Omental fat pad (tissue), 4 donors: ENCODE measurements around the gene MIA. TPM values are rescaled to one million over a fixed set of nuclear protein-coding genes. Genes with fewer than 3 reads are reported as not detected.

Experiments used
- ATAC-seq: fragments of 150-250 bp; one replicate; pipeline ENCODE4 v1.9.1; 2016; ENCODE audit warnings: mild to moderate bottlenecking, moderate library complexity; ENCODE audit not compliant: low FRiP score
- DNase-seq: peaks from one replicate; pipeline ENCODE4 v3.0.0-alpha.2; 2019; ENCODE audit warnings: low spot score
- total RNA-seq, 4 donors: library from RNA; depleted of rRNA; stranded (reverse); fragments of >200 nt; gene quantifications; one replicate each; pipeline ENCODE4 v1.1.0, GENCODE V29; 2016
- TF ChIP-seq, protein P1 (sequence below), 3 donors: fragments of 450-650 bp; IDR thresholded peaks; one replicate each; pipeline ENCODE4 v1.5.1; 2016 to 2017; ENCODE audit warnings: antibody characterized with exemption in 3 of 3, mild to moderate bottlenecking in 3 of 3, moderate library complexity in 2 of 3

Gene MIA
- total RNA-seq, 4 donors from 2014 or later = not detected

DNA sequence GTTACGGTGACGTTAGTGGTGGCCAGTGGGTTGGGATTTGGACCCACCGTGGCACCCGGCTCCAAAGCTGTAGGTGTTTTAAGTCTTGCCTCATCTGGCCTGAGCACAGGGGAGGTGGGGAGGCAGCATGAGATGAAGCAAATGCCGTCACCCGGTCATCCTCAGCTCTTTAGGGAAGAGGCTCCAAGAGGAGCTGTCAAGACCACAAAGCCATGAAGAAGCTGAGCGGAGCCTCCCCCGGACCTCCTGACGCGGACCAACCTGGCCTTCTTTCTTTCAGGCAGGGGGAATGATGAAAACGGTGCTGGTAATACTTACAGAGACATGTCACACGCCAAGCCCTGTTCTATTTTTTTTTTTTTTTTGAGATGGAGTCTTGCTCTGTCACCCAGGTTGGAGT lies 32.4 kb upstream of the MIA start:
- ATAC-seq (no peak), DNase-seq (no peak)
- TF ChIP-seq, protein P1, sequence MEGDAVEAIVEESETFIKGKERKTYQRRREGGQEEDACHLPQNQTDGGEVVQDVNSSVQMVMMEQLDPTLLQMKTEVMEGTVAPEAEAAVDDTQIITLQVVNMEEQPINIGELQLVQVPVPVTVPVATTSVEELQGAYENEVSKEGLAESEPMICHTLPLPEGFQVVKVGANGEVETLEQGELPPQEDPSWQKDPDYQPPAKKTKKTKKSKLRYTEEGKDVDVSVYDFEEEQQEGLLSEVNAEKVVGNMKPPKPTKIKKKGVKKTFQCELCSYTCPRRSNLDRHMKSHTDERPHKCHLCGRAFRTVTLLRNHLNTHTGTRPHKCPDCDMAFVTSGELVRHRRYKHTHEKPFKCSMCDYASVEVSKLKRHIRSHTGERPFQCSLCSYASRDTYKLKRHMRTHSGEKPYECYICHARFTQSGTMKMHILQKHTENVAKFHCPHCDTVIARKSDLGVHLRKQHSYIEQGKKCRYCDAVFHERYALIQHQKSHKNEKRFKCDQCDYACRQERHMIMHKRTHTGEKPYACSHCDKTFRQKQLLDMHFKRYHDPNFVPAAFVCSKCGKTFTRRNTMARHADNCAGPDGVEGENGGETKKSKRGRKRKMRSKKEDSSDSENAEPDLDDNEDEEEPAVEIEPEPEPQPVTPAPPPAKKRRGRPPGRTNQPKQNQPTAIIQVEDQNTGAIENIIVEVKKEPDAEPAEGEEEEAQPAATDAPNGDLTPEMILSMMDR (IDR thresholded peaks at IDR 0.05) = no peak

DNA sequence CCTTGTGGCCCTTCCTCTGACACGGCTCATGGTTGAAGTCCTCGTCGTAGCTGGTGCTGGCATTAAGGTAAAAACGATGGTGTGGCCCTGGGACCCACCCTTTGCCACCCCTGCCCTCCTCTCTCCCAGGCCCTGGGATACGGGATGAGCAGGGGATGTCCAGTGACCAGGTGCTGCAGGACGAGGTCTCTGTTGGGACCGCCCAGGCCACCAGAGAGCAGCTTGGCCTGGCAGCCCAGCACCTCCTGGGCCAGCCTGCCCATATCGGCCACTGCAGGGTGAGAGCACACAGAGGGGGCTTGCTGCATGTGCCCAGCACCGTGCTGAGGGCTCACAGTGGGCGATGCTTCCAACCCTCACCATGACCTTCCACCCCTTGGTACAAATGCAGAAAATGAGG lies 31.4 kb upstream of the MIA start:
- DNase-seq (no peak), ATAC-seq (no peak)
- TF ChIP-seq, protein P1 (IDR thresholded peaks at IDR 0.05) = no peak

DNA sequence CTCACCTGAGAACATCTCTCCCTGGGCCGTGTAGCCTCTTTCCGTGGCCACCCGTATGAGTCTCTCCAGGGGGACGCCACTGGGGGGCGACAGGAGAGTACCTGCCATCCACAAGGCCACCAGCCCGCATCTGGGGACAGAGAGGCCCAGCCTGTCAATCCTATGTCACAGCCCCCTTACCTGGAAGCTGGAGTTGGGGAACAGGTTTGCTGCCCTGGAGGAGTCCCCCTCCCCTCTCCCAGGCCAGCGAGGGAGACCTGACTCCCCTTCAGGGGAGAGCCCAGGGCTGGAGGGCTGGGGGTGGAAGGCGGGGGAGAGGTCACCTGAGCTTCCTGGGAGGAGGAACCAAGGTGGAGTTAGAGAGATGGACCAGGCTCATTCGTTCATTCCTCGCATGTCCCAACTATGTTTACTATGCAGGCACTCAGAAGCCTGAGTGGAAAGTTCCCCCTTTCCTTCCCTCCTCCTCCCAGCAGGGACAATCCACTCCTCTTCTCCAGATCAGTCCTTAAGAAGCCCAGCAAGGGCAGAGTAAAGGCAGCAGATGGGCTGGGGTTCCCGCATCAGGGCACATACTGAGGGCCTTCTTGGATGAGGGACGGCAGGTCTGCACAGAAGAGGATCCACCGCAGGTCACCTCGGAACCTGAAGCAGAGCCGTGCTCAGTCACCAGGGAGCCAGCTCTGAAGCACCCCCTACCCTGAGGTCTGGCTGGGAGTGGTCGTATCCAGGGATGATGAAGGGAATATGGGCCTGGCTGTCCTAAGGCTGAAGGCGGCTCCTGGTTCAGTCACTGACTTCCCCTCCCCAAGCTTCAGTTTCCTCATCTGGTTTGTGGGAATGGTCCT lies 30.5 kb upstream of the MIA start:
- TF ChIP-seq, protein P1 (IDR thresholded peaks at IDR 0.05) = no peak
- peak; percentile 17 for ATAC-seq
- no peak for DNase-seq

DNA sequence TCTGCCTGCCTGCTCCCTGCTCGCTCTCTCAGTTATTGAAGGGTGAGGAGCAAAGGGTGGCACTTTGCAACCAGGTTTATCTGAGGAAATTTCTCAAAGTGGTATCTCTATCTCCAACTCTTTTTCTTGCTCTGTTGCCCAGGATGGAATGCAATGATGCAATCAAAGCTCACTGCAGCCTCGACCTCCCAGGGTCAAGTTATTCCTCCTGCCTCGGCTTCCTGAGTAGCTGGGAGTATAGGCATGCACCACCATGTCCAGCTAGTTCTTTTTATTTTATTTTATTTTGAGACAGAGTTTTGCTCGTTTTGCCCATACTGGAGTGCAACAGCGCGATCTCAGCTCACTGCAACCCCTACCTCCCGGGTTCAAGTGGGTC lies 29.9 kb upstream of the MIA start:
- no peak for ATAC-seq

DNA sequence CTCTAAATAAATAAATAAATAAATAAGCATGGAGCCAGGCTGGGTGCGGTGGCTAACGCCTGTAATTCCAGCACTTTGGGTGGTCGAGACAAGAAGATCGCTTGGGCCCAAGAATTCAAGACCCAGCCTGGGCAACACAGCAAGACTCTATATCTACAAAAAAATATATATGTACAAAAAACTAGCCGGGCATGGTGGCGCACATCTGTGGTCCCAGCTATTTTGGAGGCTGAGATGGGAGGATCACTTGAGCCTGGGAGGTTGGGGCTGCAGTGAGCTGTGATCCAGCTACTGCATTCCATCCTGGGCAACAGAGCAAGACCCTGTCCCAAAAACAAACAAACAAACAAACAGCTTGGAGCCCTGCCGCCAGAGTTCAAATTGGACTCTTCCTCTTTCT lies 27.8 kb upstream of the MIA start:
- ATAC-seq (no peak), DNase-seq (no peak)
- TF ChIP-seq, protein P1 (IDR thresholded peaks at IDR 0.05) = no peak

More for the DNA sequence above, 29.9 kb upstream of the MIA start:
- DNase-seq = no peak
- TF ChIP-seq, protein P1 (IDR thresholded peaks at IDR 0.05) = no peak

DNA sequence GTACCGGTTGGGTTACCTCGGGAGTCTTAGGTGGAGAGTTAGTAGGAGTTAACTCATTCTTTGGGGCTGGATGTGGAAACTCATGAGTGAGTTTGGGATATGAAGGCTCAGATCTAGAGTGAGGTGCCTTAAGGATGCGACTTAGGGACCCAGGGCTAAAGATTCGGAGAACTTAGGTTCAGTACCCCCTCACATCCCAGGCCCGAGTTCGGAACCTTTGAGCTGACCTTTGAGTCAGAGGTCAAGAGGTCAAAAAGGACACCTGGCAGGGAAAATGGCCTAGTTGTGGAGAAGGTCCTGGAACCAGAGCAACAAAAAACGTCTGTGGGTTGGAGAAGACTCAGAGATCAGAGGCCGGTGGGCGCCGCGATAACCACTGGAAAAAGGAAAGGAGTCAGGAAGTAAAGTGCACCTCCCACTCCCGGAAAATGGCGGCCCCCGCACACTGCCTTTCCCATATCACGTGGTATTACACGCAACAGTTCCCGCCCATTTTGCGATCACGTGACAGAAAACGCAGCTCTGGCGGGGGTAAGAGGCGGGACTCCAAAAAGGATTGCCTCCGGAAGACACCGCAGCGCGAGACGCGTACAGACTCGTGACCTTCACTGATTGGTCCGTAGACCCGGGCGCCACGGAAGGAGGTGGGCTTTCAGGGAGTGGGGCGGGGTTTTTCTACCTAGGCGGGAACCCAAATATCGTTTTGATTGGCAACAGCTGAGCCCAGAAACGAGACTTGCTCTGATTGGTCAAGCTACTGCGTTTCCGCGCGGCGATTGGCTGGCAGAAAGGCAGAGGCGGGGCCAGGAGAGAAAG lies 25.1 kb upstream of the MIA start, which contains the start of gene ACTMAP:
Gene ACTMAP, minus strand, starts transcription at position 420 of the 816 bp plus-strand sequence. CDS start 674 bp downstream, outside the sequence.
- ATAC-seq = peak; percentile 96
- DNase-seq = peak; percentile 98
- TF ChIP-seq, protein P1 (IDR thresholded peaks at IDR 0.05) = no peak
